OCI-LY7 (cell line): ENCODE measurements around the gene POR. TPM values are rescaled to one million over a fixed set of nuclear protein-coding genes. Genes with fewer than 3 reads are reported as not detected.

ENCODE experiments used
- BruUV-seq: library from RNA; stranded (reverse); fragments of 400-500 nt; replicated peaks from 2 replicates; lab custom pipeline; 2021; lab: Mats Ljungman, UMichigan
- CTCF ChIA-PET: fragments of 300-600 bp; sonication (Branson Sonifier 250); formaldehyde crosslinking; loops from one replicate; lab custom pipeline; 2022; ENCODE audit warnings: antibody characterized with exemption; ENCODE audit not compliant: unreplicated experiment; lab: Charles Lee
- POLR2A ChIA-PET: fragments of 300-600 bp; sonication (Branson Sonifier 250); formaldehyde crosslinking; loops from one replicate; lab custom pipeline; 2022; ENCODE audit warnings: antibody characterized with exemption; lab: Charles Lee
- DNase-seq: peaks from one replicate; pipeline ENCODE4 v3.0.0-alpha.2; 2015; ENCODE audit warnings: low spot score
- H2AFZ ChIP-seq: fragments of 200-600 bp; sonication (generic), shearing (Covaris generic); 2 replicates; pipeline ENCODE4 v1.6.1; 2014; ENCODE audit warnings: mild to moderate bottlenecking, antibody characterized with exemption, low read length, moderate library complexity
- H3K27ac ChIP-seq: fragments of 200-600 bp; sonication (generic); 2 replicates; pipeline ENCODE4 v1.5.1; 2014; ENCODE audit warnings: mixed run types, low read depth, mild to moderate bottlenecking, moderate library complexity, low read length, inconsistent platforms; ENCODE audit not compliant: poor library complexity, severe bottlenecking
- H3K36me3 ChIP-seq: fragments of 200-600 bp; sonication (generic); 2 replicates; pipeline ENCODE4 v1.6.1; 2014; ENCODE audit warnings: mild to moderate bottlenecking, antibody characterized with exemption, low read length, moderate library complexity, mixed read lengths; ENCODE audit not compliant: insufficient read depth
- H3K4me1 ChIP-seq: fragments of 200-600 bp; sonication (generic); 2 replicates; pipeline ENCODE4 v1.5.1; 2014; ENCODE audit warnings: mild to moderate bottlenecking, low read length; ENCODE audit not compliant: insufficient read depth, poor library complexity, severe bottlenecking
- H3K4me2 ChIP-seq: fragments of 200-600 bp; sonication (generic); 2 replicates; pipeline ENCODE4 v1.6.1; 2014; ENCODE audit warnings: mild to moderate bottlenecking, low read length
- H3K4me3 ChIP-seq: fragments of 200-600 bp; sonication (generic); 2 replicates; pipeline ENCODE4 v1.5.1; 2014; ENCODE audit warnings: mild to moderate bottlenecking, low read depth, low read length; ENCODE audit not compliant: poor library complexity, severe bottlenecking
- H3K79me2 ChIP-seq: fragments of 200-600 bp; sonication (generic); 2 replicates; pipeline ENCODE4 v1.6.1; 2016; ENCODE audit warnings: low read depth, mild to moderate bottlenecking, low read length, moderate library complexity, mixed read lengths; ENCODE audit not compliant: insufficient read depth
- H3K9me2 ChIP-seq: fragments of 200-600 bp; sonication (generic); 2 replicates; pipeline ENCODE4 v1.6.1; 2016; ENCODE audit warnings: mild to moderate bottlenecking, low read length, mixed read lengths; ENCODE audit not compliant: insufficient read depth
- H3K9me3 ChIP-seq: fragments of 200-600 bp; sonication (generic); 2 replicates; pipeline ENCODE4 v1.6.1; 2014; ENCODE audit warnings: mild to moderate bottlenecking, mixed run types, low read length, mixed read lengths
- H4K20me1 ChIP-seq: fragments of 200-600 bp; sonication (generic); 2 replicates; pipeline ENCODE4 v1.6.1; 2014; ENCODE audit warnings: mild to moderate bottlenecking, antibody characterized with exemption, low read length, moderate library complexity, mixed read lengths; ENCODE audit not compliant: insufficient read depth
- EZH2phosphoT487 ChIP-seq: fragments of 200-600 bp; sonication (generic); IDR thresholded peaks from 2 replicates; pipeline ENCODE4 v1.6.1; 2018; ENCODE audit warnings: low read depth, borderline replicate concordance, mild to moderate bottlenecking, mixed run types, antibody characterized with exemption, low read length, moderate library complexity, mixed read lengths
- intact Hi-C: fragments of 100-400 bp; cut with micrococcal nuclease; formaldehyde crosslinking; loops from one replicate; pipeline ENCODE4 v1.10.0; 2022; ENCODE audit not compliant: unreplicated experiment
- total RNA-seq, 2 experiments: library from RNA; depleted of rRNA in 1 of 2; stranded (reverse); fragments of >200 nt in 1 of 2; shearing (Covaris generic) in 1 of 2; gene quantifications; 2 replicates each; pipeline ENCODE4 v1.2.3, GENCODE V29; 2014 to 2022
- TF ChIP-seq, protein P1 (sequence below): fragments of 200-600 bp; sonication (generic); conservative IDR thresholded peaks from 2 replicates; pipeline ENCODE4 v1.5.1; 2014; ENCODE audit warnings: mild to moderate bottlenecking, antibody characterized with exemption, low read length, moderate library complexity, mixed read lengths

The POR gene
- total RNA-seq, 2 experiments from 2014 or later = 41.5 to 45.2 TPM

DNA sequence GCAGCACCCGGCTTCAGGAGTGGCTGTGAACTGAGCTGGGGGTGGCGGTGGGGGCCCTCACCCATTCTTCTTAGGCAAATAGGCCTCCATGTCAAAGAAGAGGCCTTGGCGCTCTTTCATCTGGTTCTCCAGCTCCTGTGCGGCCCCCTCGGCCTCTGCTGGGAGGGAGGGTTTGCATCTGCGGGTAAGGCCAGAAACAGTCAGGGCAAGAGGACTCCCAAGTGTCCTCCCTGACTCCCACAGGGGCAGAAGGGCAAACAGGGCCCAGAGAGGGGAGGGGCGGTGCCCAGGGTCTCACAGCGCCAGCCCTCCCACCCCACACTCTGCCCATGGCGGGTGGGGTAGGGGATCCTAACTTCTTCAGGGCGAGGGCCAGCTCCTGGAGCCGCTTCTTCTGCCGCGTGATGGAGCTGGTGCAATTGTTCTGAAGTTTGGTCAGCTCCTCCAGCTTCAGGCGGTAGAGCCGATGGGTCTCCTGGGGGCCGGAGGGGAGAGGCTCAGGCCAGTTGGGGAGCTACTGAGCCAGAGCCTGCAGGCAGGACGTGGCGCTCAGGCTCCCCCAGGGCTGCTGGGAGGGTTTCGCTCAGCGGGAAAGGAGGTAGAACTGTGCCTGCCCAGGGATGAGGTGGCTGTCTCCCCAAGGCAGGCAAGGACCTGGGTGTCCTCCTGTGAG is 77.3 kb downstream of the POR start:
- Histone ChIP-seq H2AFZ (no peak overlapping the region), H3K4me2 (no peak overlapping the region), H3K79me2 (no peaks in the 10 kb centered on the region), H4K20me1 (no peaks in the 10 kb centered on the region), H3K4me3 (no peak overlapping the region), H3K9me3 (no peaks in the 10 kb centered on the region), H3K27ac (no peak overlapping the region), H3K36me3 (no peaks in the 10 kb centered on the region), H3K4me1 (peaks cover 5% of the 10 kb centered on the region), H3K9me2 (no peaks in the 10 kb centered on the region)
- TF ChIP-seq, protein P1, sequence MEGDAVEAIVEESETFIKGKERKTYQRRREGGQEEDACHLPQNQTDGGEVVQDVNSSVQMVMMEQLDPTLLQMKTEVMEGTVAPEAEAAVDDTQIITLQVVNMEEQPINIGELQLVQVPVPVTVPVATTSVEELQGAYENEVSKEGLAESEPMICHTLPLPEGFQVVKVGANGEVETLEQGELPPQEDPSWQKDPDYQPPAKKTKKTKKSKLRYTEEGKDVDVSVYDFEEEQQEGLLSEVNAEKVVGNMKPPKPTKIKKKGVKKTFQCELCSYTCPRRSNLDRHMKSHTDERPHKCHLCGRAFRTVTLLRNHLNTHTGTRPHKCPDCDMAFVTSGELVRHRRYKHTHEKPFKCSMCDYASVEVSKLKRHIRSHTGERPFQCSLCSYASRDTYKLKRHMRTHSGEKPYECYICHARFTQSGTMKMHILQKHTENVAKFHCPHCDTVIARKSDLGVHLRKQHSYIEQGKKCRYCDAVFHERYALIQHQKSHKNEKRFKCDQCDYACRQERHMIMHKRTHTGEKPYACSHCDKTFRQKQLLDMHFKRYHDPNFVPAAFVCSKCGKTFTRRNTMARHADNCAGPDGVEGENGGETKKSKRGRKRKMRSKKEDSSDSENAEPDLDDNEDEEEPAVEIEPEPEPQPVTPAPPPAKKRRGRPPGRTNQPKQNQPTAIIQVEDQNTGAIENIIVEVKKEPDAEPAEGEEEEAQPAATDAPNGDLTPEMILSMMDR = no peak
- no peak for TF ChIP-seq EZH2phosphoT487
- no TSS peak for BruUV-seq
- CTCF ChIA-PET = no interaction called here
- DNase-seq = no peak
- POLR2A ChIA-PET = no interaction called here
- intact Hi-C loops = no loop called here

GRCh38 chr7:75993689-75994387 is 78.9 kb downstream of the POR start:
- no TSS peak for BruUV-seq
- intact Hi-C loops = no loop called here
- Histone ChIP-seq H2AFZ (peak overlapping the region; percentile 88), H3K9me3 (no peaks in the 10 kb centered on the region), H3K4me2 (peak overlapping the region; percentile 94), H3K79me2 (no peaks in the 10 kb centered on the region), H3K9me2 (no peaks in the 10 kb centered on the region), H3K36me3 (no peaks in the 10 kb centered on the region), H4K20me1 (no peaks in the 10 kb centered on the region), H3K27ac (no peak overlapping the region), H3K4me1 (peaks cover 5% of the 10 kb centered on the region), H3K4me3 (peak overlapping the region; percentile 94)
- ChIA-PET CTCF (no interaction called here), POLR2A (interaction anchor here (0.5 kb wide), 1 partner anchor 363 kb away, joined by 3 read pairs; no protein-coding TSS in a partner anchor)
- DNase-seq = no peak
- TF ChIP-seq, protein P1 = no peak
- no peak for TF ChIP-seq EZH2phosphoT487
